ENCODE results near the gene RASAL2.
"Not testable (repeated sequence)": the region's sequence is repeated elsewhere in the genome, so short reads cannot be mapped to it uniquely, and the experiment has no call there.

Gene RASAL2

GRCh38 chr1:178498896-178499675 lies 405.2 kb downstream of the RASAL2 start:
- no peak for DNase-seq

DNA sequence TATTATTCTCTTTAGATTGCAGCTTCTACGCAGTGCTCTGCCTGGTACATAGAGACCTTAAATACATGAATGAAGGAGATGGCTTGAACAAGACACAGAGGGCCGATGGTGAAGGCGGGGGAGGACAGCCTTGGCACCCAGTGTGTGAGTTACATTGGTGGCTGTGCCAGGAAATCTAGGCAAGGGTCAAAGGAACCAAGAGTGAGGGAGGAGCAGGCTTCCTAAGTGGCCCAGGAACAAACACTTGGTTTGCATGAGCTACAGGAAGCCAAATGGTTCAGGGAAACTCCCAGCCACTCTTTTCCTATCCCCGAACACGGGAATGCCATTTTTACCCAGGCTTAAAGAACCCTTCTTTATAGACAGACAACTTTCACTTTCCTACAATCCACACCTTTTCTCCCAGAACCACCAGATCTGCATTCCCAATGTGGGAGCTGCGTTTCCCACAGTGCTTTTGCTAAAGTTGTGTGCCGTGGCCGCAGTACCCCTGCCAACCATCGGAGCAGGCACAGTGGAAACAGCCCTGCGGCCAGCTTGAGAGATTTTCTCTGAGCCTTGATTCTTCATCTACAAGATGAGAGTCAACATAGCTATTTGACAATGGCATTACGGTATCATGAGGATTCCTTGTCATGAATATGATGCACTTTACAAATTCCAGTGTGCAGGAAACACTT lies 406.3 kb downstream of the RASAL2 start:
- no peak for DNase-seq

GRCh38 chr1:178500936-178501554 lies 407.1 kb downstream of the RASAL2 start:
- no peak for DNase-seq

- peak; percentile 49 for DNase-seq
Observed at GRCh38 chr1:178501705-178502329, 407.9 kb downstream of the RASAL2 start.

DNA sequence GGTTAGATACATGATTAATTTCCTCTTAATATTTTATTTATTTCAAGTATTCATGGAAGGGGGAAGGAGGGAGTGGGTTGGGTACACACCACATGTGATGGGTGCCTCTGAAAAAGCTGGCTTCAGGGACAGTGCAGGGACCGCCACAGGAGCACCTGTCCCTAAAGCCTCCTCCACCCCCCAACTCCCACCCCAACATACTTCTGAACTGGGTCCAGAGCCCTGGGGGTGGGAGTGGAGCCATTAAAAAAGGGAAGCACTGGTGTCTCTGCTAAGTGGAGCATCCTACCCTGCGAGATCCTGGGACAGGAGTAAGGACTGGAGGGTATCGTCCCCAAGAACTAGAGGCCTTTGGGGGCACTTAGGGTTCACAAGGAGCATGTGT lies 408.4 kb downstream of the RASAL2 start:
- DNase-seq: no peak

DNA sequence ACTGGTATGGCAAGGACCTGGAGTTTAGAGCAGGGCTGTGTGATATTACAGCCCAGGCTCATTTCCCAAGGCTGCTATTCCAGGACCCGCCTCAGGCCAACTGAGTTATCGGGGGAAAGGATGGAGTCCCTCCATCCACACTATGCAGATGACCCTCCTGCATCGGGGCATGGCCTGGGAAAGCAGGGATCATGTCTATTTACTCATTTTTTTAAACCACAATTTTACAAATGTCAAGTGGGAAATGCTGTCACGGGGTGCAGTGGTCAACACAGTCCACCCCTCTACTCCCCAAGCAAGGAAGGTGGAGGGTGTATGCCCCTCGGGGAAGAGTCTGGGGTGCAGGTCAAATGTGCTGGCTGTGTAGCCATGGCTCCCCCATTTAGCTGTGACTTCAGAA lies 409.0 kb downstream of the RASAL2 start:
- no peak for DNase-seq

GRCh38 chr1:178503316-178503715 lies 409.4 kb downstream of the RASAL2 start:
- DNase-seq: not testable (repeated sequence)

- no peak for DNase-seq
Observed at GRCh38 chr1:178503849-178504248, 409.9 kb downstream of the RASAL2 start.

DNA sequence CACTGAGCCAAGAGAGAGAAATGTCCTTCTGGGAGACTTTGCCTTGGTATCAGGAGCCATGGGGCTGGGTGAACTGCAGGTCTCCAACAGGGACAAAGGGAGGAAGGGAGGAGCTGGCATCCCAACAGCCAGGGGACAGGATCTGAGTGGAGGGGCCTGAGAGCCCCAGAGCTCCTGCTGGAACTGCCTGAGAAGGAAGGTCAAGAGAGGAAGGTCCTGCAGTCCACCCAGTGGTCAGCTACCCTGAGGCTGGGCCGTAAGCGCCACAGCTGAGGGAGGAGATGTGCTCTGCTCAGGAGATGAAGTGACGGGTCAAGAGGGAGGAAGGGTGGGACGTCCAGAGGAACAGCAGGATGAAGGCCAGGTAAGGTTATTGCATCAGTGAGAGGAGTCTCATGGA lies 410.4 kb downstream of the RASAL2 start:
- no peak for DNase-seq

DNA sequence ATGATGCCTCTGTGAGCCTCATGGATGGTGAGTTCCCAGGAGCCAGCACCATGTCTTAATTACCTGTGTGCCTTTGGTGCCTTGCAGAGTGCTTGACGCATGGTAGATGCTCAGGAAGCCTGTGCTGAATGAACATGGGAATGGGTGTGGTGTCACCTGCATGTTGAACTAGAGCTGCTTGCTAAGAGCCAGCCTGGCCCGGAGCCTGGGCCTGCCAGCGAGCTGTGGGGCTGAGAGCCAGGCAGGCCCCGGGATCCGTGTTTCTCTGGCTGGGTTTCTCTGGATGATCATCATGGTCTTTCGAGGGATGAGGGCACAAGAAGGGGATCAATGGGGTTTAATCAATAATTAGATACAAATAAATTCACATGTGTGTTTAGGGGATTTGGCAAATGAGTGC lies 412.3 kb downstream of the RASAL2 start:
- DNase-seq: no peak

GRCh38 chr1:178506669-178507068 lies 412.8 kb downstream of the RASAL2 start:
- DNase-seq: no peak

- no peak for DNase-seq
Observed at GRCh38 chr1:178509414-178510007, 415.6 kb downstream of the RASAL2 start.

DNA sequence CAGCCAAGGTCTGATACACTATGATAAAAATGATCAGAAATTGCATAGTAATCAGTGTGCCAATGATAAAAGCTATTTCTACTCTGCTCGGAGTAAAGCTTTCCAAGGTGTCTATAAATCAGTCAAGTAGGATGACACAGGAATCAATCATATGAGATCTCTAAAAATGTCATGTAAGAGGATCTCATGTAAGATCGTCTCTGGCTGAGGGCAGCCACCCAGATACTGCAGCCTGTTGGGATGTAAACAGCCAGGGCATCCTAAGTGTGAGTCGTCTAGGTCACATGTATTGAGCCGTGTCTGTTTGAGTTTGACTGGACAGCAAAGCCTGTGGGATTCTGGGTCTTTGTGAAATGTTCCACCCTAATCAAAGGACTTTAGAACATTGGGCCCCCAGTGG lies 416.3 kb downstream of the RASAL2 start:
- DNase-seq: no peak

DNA sequence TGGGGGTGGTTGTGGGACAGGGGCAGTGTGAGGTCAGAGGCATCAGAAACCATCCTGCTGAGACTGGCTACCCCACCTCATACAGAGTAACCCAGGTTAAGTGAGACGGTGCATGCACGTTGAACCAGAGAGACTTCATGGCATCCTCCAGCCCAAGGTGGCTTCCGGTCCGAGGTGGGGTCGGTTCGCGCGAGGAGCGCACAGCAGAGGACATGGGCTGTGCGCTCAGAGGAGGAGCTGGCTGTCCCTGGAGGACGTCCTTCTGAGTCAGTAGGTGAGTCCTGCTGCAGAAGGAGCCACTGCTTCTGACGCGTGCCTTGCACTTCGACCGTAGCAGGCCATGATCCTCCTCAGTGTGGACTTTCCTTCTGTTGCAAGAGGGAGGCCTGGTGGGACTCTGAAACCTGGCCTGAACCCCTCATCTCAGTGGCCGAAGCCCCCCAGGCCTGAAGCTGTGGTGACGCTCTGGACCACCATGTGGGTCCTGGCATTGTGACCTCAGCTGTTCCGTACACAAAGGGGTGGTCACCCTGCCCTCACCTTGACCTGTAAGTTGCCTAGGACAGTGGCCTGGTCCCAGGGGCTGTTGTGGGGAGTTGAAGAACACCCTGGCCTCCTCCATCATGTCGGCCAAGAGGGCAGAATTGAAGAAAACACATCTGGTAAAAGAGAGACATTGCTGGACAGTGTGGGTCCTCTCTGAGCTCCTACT lies 418.8 kb downstream of the RASAL2 start, which contains the start of gene TEX35:
TEX35 (plus strand) TSS at position 544 of the 712 bp plus-strand sequence; CDS start at position 624, 80 bp downstream.
- no peak for DNase-seq

DNA sequence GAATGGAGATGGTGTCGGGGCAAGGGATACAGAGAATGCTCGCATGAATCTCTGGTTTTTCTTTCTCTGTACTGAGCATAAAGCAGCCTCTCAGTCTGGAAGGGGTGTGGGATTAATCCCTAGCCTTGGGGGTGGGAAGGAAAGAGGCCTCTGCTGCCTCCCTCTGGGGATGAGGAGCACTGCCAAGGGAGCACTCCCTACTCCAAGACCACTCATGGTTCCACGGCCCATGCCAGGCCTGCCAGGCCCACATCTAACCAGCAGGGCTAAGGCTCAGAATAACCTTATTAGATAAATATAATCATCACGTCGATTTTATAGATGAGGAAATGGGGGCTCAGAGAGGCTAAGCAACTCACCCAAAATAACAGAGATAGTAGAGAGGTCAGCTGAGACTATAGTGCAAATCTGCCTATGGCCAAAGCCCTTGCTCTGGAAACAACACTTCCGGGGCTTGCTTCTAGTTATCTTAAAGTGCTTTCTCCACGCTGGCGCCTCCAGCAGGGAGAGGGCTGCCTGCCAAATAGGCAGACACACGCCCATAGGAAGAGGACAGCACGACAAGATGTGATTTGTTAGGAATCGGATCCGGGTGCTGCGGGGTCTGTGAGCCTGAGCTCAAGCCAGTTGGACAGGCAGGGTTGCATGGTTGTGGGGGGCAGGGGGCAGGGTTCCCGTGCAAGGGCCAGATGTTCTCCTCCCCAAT lies 419.5 kb downstream of the RASAL2 start:
- DNase-seq: no peak

DNA sequence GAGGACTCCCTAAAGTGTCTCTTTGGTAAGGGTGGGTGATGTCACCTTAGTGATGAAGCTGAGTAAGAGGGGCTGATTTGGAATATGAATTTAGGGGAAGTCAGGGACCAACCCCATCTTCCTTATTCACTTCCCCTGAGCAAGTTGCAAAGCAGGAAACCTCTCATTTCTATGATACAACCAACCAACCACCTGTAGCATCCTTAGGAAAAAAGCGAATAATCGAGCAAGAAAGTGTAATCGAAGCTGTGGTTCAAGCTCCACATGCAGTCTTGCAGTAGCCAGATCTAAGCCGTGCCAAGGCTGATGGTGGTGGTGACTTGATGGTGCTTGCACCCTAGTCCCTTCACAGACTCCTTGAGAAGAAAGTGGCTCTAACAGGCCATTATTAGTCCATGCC lies 422.2 kb downstream of the RASAL2 start:
- no peak for DNase-seq

GRCh38 chr1:178518894-178519293 lies 425.0 kb downstream of the RASAL2 start:
- no peak for DNase-seq

- DNase-seq: no peak
Observed at GRCh38 chr1:178520803-178521202, 426.9 kb downstream of the RASAL2 start.

DNA sequence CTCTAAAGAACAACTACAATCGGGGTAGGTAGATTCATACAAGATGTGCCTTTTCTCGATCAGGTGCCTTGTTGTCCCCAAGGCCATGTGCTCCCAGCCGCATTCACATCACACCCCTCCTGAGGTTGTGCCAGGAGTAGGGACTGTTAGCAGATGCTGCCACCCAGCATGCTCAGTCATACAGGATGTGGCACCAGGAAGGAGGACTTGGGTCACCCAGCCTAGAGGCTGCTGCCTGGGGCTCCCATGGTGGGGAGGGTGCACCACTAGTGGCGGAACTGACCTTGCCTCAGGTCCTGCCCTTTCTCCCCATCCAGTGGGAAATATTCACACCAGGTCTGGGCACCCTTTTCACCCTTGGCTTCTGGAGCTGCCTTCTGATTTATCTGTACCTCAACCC lies 427.3 kb downstream of the RASAL2 start:
- DNase-seq: no peak

GRCh38 chr1:178527117-178527516 lies 433.2 kb downstream of the RASAL2 start:
- DNase-seq: no peak

DNA sequence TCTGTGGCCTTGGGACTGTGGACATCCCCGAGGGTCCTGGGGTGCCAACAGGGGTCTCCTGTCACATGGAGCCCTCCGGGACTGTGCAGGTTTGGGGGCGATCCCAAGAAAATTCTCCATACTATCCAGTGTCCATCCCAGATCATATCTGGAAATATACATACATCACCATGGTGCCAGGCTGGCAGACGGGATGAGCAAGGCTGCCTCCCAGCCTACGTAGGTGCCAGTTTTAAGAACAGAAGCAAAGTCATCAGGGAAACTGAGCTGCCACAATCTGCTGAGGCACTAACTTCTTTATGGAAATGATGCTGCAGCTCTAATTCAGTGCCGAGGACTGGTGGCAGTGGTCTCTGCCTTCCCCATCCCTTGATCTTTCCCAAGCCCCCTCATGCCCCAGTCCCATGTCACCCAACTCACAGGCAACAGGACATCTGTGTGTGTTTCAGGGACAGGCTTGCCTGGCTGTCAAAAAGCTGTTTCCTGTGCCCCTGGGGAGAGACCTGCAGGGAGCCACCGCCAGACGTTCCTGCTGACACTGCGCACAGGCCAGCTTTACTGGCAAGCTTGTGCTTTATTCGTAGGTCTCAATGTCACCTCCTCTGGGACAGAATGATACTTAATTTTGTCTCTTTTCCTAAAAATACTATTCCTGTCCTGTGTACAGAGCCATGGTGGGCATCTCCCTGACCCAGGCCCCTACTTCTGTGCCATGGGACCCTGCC lies 434.5 kb downstream of the RASAL2 start:
- DNase-seq: no peak
